Measurements from ENCODE around the gene REPS2. TPM values are rescaled to one million over a fixed set of nuclear protein-coding genes. Genes with fewer than 3 reads are reported as not detected.

Gene REPS2
- total and polyA plus RNA-seq, 2 experiments from 2014 or later, result 1.2 to 4.4 TPM

DNA sequence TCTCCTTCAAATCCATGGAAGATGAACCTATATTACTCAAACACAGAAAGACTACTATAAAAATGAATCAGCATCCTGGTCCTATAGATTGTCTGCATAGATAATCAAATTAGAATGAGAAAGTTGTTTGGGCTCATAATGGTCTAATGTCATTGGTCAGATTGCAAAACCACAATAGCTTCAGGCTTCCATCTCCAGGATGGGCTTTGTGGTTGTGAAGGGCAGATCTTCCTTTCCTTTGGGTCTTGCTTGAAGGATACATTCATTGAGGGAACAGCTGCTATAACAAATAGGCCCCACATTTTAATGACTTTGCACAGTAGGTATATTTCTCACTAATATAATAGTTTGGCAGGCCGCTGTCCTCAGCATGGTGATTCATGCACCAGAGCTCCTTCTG lies 94.3 kb downstream of the REPS2 start:
- Mint-ChIP-seq H3K4me3 (no peak overlapping the region), H3K36me3 (ENCODE audit: low read depth) (no peaks in the 10 kb centered on the region), H3K9me3 (no peaks in the 10 kb centered on the region), H3K4me1 (0 out of 3 replicates have a peak, but pooled peaks cover 4% of the 10 kb centered on the region), H3K27me3 (ENCODE audit: insufficient read depth, low read depth, poor library complexity) (no peaks in the 10 kb centered on the region), H3K27ac (no peak overlapping the region)
- Histone ChIP-seq H3K9me2 (ENCODE audit: insufficient read depth) (no peaks in the 10 kb centered on the region), H3K4me2 (no peak overlapping the region), H3K27me3 (ENCODE audit: insufficient read depth) (no peaks in the 10 kb centered on the region), H2AFZ (no peak overlapping the region), H3K36me3 (ENCODE audit: insufficient read depth) (no peaks in the 10 kb centered on the region), H3K79me2 (replicated peaks; ENCODE audit: insufficient read depth) (no peaks in the 10 kb centered on the region), H4K20me1 (replicated peaks; ENCODE audit: insufficient read depth) (no peaks in the 10 kb centered on the region), H3K27ac (ENCODE audit: low read depth) (no peak overlapping the region), H3K4me3 (no peak overlapping the region), H3K4me1 (ENCODE audit: insufficient read depth) (no peaks in the 10 kb centered on the region), H3F3A (replicated peaks; ENCODE audit: low read depth) (no peaks in the 10 kb centered on the region)
- ATAC-seq (no peak), DNase-seq (ENCODE audit: low spot score) (no peak)
- no peak for TF ChIP-seq REST (IDR thresholded peaks at IDR 0.05; ENCODE audit: unreplicated experiment)
- no peak for TF ChIP-seq EZH2 (IDR thresholded peaks at IDR 0.05; ENCODE audit: low read depth, unreplicated experiment)
- TF ChIP-seq ZNF114 (CRISPR knock-in tag; IDR thresholded peaks at IDR 0.05), result no peak
- TF ChIP-seq ETS1 (IDR thresholded peaks at IDR 0.05), result no peak
- no peak for TF ChIP-seq ZNF462 (CRISPR knock-in tag; IDR thresholded peaks at IDR 0.05)
- no peak for TF ChIP-seq ZNF331 (CRISPR knock-in tag; IDR thresholded peaks at IDR 0.05; ENCODE audit: low read depth)
- no peak for TF ChIP-seq POLR2AphosphoS5 (IDR thresholded peaks at IDR 0.05; ENCODE audit: low read depth)
- TF ChIP-seq JUNB (IDR thresholded peaks at IDR 0.05; ENCODE audit: unreplicated experiment), result no peak
- TF ChIP-seq EZH2phosphoT487 (IDR thresholded peaks at IDR 0.05; ENCODE audit: unreplicated experiment), result no peak
- no peak for TF ChIP-seq STAT1 (IDR thresholded peaks at IDR 0.05; ENCODE audit: unreplicated experiment)
- TF ChIP-seq CTCF (conservative IDR thresholded peaks at IDR 0.05; ENCODE audit: low read depth in 2 of 2), result no peak
- no peak for TF ChIP-seq NANOG (IDR thresholded peaks at IDR 0.05; ENCODE audit: borderline replicate concordance)
- no peak for TF ChIP-seq CREB1 (CRISPR knock-in tag; IDR thresholded peaks at IDR 0.05; ENCODE audit: low read depth)

Measured in GM23338 (cell line).